ENCODE data around the gene NIPBL. TPM values are rescaled to one million over a fixed set of nuclear protein-coding genes. Genes with fewer than 3 reads are reported as not detected.

NIPBL gene
- total RNA-seq, 2 experiments from 2014 or later, result 36.7 to 38.3 TPM

DNA sequence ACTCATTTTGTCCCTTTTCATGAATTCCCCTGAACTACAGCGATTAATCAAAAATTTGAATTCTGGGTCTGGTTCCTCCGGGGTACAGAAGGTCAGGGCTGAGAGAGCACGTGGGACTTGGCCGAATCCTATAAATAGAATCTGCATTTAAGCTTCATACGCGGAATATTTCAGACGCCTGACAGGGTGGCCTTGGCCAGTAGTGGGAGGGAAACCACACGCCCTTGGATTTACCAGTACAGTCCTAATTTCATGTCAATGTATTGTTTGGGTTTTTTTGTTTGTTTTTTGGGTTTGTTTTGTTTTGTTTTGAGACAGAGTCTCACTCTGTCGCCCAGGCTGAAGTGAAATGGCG, 21.5 kb upstream of the NIPBL start:
- DNase-seq, result no peak
- intact Hi-C loops (cut with micrococcal nuclease), result no loop called here
- no peaks in the 10 kb centered on the region for H3K36me3 Mint-ChIP-seq (ENCODE audit: low read depth)
- peaks cover 2% of the 10 kb centered on the region for H3K9me3 Mint-ChIP-seq
- H3K27me3 Mint-ChIP-seq (ENCODE audit: low read depth), result peaks cover 8% of the 10 kb centered on the region
- no peak overlapping the region for H3K27ac Mint-ChIP-seq
- H3K4me1 Mint-ChIP-seq (ENCODE audit: low read depth), result peaks cover 2% of the 10 kb centered on the region
- CTCF ChIA-PET, result interaction anchor here (1.3 kb wide), 1 partner anchor 13 kb away, joined by 6 read pairs; no protein-coding TSS in a partner anchor
- no peak overlapping the region for H3K4me3 Mint-ChIP-seq

DNA sequence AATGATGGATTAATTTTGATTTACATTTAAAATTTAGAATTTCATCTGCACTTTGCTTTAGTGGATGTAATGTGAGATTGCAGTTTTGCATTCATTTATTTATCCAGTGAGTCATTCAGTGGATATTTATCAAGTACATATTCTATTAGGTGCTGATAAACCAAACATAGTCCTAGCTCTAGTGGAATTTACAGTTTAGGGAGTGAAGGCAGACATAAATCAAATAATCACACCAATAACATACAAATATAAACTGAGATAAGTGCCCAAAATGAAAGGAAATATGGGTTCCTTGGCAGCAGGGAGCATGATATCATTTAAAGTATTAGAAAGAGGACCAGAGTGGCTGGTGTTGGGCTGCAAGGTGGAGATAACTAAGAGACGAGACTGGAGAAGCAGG, 14.7 kb upstream of the NIPBL start:
- H3K9me3 Mint-ChIP-seq, result no peaks in the 10 kb centered on the region
- peaks cover 2% of the 10 kb centered on the region for H3K36me3 Mint-ChIP-seq (ENCODE audit: low read depth)
- CTCF ChIA-PET, result no interaction called here
- intact Hi-C loops (cut with micrococcal nuclease), result no loop called here
- DNase-seq, result no peak
- no peaks in the 10 kb centered on the region for H3K4me1 Mint-ChIP-seq (ENCODE audit: low read depth)
- no peak overlapping the region for H3K27ac Mint-ChIP-seq
- peaks cover 8% of the 10 kb centered on the region for H3K27me3 Mint-ChIP-seq (ENCODE audit: low read depth)
- no peak overlapping the region for H3K4me3 Mint-ChIP-seq

DNA sequence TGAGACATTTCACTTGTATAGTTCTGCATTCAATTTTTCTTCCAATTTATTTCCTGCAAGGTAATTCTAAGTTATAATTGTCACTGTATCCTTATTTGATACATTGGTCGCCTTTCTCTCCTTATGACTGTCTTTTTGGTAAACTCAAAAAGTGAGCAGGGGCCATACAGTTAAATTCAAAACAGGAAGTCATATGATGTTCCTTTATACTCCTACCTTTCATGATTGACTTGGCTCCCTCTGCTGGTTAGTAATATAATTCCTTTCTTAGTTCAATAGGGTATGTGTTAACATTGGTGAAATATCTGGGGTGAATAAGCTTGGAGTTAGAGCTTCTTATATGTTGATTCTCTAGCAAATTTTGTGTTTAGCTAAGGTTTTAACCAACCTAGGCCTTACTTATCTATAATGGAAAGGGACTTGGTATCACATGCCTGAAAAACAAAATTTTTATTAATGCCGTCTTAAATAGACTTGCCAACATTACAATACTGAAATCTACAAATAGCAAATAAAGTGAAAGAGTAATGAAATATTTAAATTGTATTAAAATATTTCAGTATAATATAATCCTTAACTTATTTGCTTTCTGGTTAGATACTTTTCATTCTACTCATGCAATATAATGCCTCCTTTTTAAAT, 6.0 kb upstream of the NIPBL start:
- intact Hi-C loops (cut with micrococcal nuclease), result loop anchor here (1.0 to 10.0 kb wide), 7 partner anchors 126 to 1016 kb away; partner anchors contain the start of gene IL7R
- peaks cover 23% of the 10 kb centered on the region for H3K4me1 Mint-ChIP-seq (ENCODE audit: low read depth)
- CTCF ChIA-PET, result interaction anchor here (0.6 to 2.1 kb wide), 12 partner anchors 16 to 205 kb away, joined by 3 to 30 read pairs (median 4); no protein-coding TSS in a partner anchor
- no peak overlapping the region for H3K4me3 Mint-ChIP-seq
- peaks cover 13% of the 10 kb centered on the region for H3K36me3 Mint-ChIP-seq (ENCODE audit: low read depth)
- H3K27me3 Mint-ChIP-seq (ENCODE audit: low read depth), result no peaks in the 10 kb centered on the region
- no peak for DNase-seq
- no peaks in the 10 kb centered on the region for H3K9me3 Mint-ChIP-seq
- no peak overlapping the region for H3K27ac Mint-ChIP-seq

DNA sequence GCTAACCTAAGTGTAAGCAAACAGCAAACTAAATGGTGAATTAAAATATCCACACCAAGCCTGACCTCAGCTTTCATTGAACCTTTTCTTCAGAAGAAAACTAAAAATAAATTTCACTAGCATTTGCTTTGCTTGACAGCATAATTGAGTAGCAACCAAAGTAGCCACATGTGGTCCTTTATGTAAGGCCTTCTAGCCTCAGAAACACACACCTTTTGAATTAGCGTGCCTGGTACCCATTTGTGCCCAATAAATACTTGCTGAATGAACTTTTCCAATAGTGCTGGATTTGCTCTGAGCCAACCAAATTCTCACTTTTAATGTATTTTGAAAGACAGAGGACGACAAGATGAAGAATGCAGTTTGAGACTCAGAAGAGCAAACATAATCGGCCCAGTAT, 2.1 kb upstream of the NIPBL start:
- intact Hi-C loops (cut with micrococcal nuclease), result loop anchor here (10.0 kb wide), 3 partner anchors 850 to 1020 kb away; partner anchors contain the start of gene IL7R
- DNase-seq, result no peak
- Mint-ChIP-seq H3K36me3 (ENCODE audit: low read depth) (peaks cover 17% of the 10 kb centered on the region), H3K9me3 (no peaks in the 10 kb centered on the region), H3K4me3 (peak overlapping the region; percentile 83), H3K27ac (peak overlapping the region; percentile 22), H3K4me1 (ENCODE audit: low read depth) (peaks cover 26% of the 10 kb centered on the region), H3K27me3 (ENCODE audit: low read depth) (no peaks in the 10 kb centered on the region)
- CTCF ChIA-PET, result interaction anchor here (0.6 to 1.7 kb wide), 7 partner anchors 67 to 143 kb away, joined by 3 to 6 read pairs (median 5); no protein-coding TSS in a partner anchor

DNA sequence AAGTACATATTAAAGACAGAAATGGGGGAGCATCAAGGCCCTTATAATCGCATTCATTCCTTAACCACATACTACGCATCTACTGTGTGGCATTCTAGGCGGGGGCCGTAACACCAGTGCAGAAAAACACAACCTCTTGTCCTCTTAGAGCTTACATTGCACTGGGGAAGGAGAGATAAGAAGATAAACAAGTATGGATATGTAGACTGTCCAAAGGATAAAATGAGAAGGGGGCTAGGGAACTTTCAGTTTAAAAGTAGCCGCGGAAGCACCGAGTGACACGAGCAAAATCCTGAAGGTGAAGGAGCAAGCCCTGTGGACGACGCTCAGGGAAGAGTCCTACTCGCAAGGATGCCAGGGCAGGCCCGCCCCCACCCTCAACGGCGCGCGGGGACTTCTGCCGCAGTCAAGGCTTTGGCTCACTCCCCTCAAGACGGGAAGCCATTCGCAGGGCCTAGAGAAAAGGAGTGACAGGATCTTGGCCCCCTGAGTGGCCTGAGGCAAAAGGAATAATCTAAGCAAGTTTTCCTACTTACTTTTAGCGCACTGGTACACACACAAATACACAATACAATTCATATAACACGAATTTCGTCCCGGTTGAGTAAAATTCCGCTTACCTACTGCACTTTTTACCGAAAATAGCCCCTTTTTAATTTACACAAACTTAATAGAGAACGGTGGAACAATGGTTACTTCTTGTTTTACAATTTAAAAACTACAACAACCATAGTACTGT, 1.3 kb upstream of the NIPBL start:
- Mint-ChIP-seq H3K4me1 (ENCODE audit: low read depth) (peaks cover 26% of the 10 kb centered on the region), H3K9me3 (no peaks in the 10 kb centered on the region), H3K36me3 (ENCODE audit: low read depth) (peaks cover 17% of the 10 kb centered on the region), H3K27ac (peak overlapping the region; percentile 96), H3K27me3 (ENCODE audit: low read depth) (no peaks in the 10 kb centered on the region), H3K4me3 (peak overlapping the region; percentile 83)
- CTCF ChIA-PET, result interaction anchor here (1.3 to 1.7 kb wide), 4 partner anchors 130 to 140 kb away, joined by 3 to 6 read pairs (median 6); no protein-coding TSS in a partner anchor
- intact Hi-C loops (cut with micrococcal nuclease), result loop anchor here (1.0 to 10.0 kb wide), 7 partner anchors 52 to 1958 kb away; partner anchors contain the start of genes BRIX1, CPLANE1, IL7R and RAD1
- peak; percentile 70 for DNase-seq

DNA sequence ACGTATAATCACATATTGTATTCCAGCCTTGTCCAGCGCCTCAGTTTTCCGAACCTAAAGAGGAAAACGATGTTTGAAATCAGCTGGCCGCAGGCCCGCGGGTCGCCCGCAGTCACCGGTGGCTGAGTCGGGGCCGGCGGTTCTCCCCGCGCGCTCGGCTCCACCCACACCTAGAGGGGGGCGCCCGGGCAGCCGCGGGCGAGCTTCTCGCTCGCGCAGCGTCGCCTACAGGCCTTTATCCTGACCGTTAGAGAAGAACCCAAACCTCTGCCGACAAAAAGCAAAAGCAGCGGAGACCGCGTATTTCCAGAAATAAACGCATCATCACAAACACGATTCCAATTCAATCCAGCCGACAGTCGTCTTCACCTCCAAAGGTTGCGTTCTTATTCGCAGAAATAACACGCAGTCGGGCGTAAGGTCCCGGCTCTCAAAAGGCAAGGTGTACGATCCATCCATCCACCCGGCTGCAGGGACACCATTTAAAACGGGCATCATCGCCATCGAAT, 725 bp upstream of the NIPBL start:
- Mint-ChIP-seq H3K4me3 (peak overlapping the region; percentile 83), H3K27me3 (ENCODE audit: low read depth) (no peaks in the 10 kb centered on the region), H3K27ac (peak overlapping the region; percentile 96), H3K36me3 (ENCODE audit: low read depth) (peaks cover 17% of the 10 kb centered on the region), H3K4me1 (ENCODE audit: low read depth) (peaks cover 25% of the 10 kb centered on the region), H3K9me3 (no peaks in the 10 kb centered on the region)
- intact Hi-C loops (cut with micrococcal nuclease), result loop anchor here (1.0 to 10.0 kb wide), 10 partner anchors 51 to 1959 kb away; partner anchors contain the start of genes BRIX1, CPLANE1, IL7R and LMBRD2
- DNase-seq, result peak; percentile 77
- CTCF ChIA-PET, result interaction anchor here (0.9 to 1.3 kb wide), 3 partner anchors 9 to 141 kb away, joined by 3 to 4 read pairs (median 3); no protein-coding TSS in a partner anchor

DNA sequence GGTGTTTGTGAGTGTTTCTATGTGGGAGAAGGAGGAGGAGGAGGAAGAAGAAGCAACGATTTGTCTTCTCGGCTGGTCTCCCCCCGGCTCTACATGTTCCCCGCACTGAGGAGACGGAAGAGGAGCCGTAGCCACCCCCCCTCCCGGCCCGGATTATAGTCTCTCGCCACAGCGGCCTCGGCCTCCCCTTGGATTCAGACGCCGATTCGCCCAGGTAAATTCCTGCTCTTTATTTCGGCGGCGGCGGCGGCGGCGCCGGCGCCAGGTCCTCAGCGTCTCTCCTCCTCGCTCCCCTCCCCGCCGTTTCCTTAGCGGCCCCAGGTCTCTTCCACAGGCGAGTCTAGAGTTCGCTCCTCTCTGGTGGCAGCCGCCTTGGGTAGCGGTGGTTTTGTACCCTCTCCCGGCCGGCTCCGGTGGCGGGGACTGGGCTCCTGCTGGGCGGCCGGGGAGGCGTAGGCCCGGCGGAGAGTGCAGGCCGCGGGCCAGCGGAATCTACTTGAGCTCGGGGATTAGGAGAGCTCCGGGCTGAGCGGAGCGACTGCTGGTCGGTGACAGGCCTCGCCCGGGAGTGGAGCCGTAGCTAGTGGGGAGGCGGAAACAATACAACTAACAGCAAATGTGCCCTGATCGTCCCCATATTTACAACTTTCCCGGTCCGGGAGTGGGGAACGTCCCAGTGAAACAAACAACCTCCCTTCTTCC, 547 bp downstream of the NIPBL start:
- Mint-ChIP-seq H3K27me3 (ENCODE audit: low read depth) (no peaks in the 10 kb centered on the region), H3K4me3 (peak overlapping the region; percentile 83), H3K36me3 (ENCODE audit: low read depth) (peaks cover 17% of the 10 kb centered on the region), H3K4me1 (ENCODE audit: low read depth) (peaks cover 32% of the 10 kb centered on the region), H3K9me3 (no peaks in the 10 kb centered on the region), H3K27ac (peak overlapping the region; percentile 96)
- CTCF ChIA-PET, result interaction anchor here (0.7 to 1.5 kb wide), 6 partner anchors 10 to 187 kb away, joined by 3 to 5 read pairs (median 4); no protein-coding TSS in a partner anchor
- intact Hi-C loops (cut with micrococcal nuclease), result loop anchor here (1.0 to 10.0 kb wide), 11 partner anchors 50 to 1960 kb away; partner anchors contain the start of genes BRIX1, CPLANE1, IL7R and LMBRD2
- DNase-seq, result peak; percentile 55

DNA sequence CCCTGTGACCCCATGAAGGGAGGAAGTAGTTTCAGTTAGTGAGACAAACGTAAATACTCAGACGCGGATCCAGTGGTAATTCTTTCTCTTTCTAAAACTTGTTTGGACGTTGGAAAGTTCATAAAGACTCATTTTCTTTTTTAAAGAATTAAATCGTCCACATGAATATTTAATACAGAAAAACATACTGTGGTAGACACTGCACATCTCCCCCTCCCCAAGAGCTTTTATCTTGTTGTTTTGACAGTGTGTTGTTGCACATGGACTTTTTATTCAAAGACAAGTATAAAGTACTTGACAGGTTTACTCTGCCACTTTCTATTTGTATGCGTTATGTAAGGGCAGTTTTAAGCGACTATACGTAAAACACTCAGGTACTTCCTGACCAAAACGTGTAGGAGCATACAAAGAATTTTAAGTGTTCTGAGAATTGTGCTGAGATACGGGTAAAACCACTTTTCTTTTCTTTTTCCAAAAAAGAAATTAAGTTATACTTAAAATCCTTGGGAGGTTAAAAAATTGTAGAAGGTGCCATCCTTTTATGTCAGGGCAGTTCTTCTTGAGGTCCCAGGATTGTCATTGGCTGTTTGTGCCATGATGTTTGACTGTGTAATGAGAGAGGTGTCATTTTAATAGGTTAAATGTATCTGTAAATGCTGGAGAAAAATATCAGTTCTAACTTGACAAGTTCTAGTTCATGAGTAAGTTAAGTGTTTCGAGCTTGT, 1.3 kb downstream of the NIPBL start:
- Mint-ChIP-seq H3K9me3 (no peaks in the 10 kb centered on the region), H3K27me3 (ENCODE audit: low read depth) (no peaks in the 10 kb centered on the region), H3K36me3 (ENCODE audit: low read depth) (peaks cover 14% of the 10 kb centered on the region), H3K4me3 (peak overlapping the region; percentile 83), H3K4me1 (ENCODE audit: low read depth) (peaks cover 30% of the 10 kb centered on the region), H3K27ac (peak overlapping the region; percentile 96)
- intact Hi-C loops (cut with micrococcal nuclease), result loop anchor here (1.0 to 10.0 kb wide), 12 partner anchors 11 to 1961 kb away; partner anchors contain the start of genes BRIX1, CPLANE1, IL7R and LMBRD2
- CTCF ChIA-PET, result interaction anchor here (1.4 to 1.5 kb wide), 3 partner anchors 69 to 138 kb away, joined by 3 to 5 read pairs (median 4); no protein-coding TSS in a partner anchor
- peak; percentile 32 for DNase-seq

DNA sequence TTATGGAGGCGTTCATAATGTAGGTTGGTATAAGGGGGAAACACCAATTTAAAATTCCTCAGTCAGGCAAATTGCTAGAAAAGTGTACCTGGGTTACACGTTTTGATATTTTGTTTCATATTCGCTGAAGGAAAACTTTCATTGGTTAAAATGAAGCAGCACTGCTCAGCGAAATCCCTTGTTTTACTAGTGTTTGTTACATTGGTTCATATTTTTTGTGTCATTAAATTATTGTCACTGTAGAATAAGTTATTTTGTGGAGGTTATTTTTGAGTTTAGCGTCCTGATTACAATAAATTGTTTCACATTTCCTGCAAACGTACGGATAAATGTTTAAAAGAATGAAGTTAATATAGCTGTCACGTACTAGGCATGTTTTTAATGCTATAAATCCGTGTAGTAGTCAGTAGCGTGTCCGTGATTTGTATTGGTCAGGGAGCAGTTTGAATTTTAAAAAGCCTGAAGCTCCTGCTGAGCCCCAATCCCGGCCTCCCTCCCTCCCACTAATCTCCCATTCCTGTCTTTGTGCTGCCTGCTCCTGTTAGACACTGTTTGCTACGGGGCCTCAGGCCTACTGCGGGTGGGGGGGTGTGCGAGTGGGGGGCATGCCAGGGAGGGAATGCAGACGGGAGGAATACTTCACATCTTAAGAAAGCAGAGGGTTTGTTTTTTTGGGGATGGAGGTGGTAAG, 2.0 kb downstream of the NIPBL start:
- intact Hi-C loops (cut with micrococcal nuclease), result loop anchor here (1.0 to 10.0 kb wide), 7 partner anchors 11 to 1961 kb away; partner anchors contain the start of genes BRIX1, CPLANE1, IL7R and RAD1
- Mint-ChIP-seq H3K27ac (peak overlapping the region; percentile 96), H3K4me1 (ENCODE audit: low read depth) (peaks cover 28% of the 10 kb centered on the region), H3K9me3 (no peaks in the 10 kb centered on the region), H3K36me3 (ENCODE audit: low read depth) (peaks cover 14% of the 10 kb centered on the region), H3K4me3 (peak overlapping the region; percentile 83), H3K27me3 (ENCODE audit: low read depth) (no peaks in the 10 kb centered on the region)
- CTCF ChIA-PET, result interaction anchor here (1.0 to 1.5 kb wide), 4 partner anchors 67 to 139 kb away, joined by 3 to 5 read pairs (median 4); no protein-coding TSS in a partner anchor
- no peak for DNase-seq

DNA sequence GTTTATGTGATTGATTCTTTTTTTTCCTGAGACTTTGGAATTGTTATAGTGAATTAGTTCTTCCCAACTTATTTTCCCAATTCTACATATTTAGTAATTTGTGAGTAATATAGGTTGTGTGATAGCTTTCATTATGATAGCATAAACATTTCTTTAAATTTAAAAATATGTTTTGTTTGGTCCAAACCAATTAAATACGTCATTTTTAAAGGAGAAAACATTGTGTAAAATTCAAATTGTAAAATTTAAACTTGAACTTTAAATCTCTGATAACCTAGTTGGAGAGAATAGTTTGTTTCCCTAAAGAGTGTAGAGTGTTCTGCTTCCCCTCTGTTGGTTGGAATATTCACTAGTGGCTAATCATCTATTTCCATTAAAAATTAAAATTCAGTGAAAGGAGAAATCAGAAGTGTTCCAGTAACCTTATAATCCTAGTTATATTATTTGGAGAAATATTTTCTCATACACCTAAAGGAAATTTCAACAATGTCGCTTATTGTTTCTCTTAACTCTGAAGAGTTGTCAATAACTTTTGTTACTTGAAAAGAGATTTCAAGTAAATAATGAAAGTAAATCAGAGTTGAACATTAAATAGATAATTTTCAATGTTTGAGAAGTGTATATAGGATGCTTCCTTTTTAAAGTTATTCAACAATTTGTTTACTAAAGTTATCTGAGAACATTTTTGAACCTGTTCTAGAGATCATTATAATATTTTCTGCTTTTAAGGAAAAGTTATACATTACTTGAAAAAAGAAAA, 2.9 kb downstream of the NIPBL start:
- Mint-ChIP-seq H3K4me1 (ENCODE audit: low read depth) (peaks cover 34% of the 10 kb centered on the region), H3K36me3 (ENCODE audit: low read depth) (peaks cover 14% of the 10 kb centered on the region), H3K27ac (no peak overlapping the region), H3K27me3 (ENCODE audit: low read depth) (no peaks in the 10 kb centered on the region), H3K4me3 (peak overlapping the region; percentile 83), H3K9me3 (no peaks in the 10 kb centered on the region)
- CTCF ChIA-PET, result interaction anchor here (1.0 kb wide), 1 partner anchor 66 kb away, joined by 3 read pairs; no protein-coding TSS in a partner anchor
- intact Hi-C loops (cut with micrococcal nuclease), result loop anchor here (5.0 to 10.0 kb wide), 8 partner anchors 48 to 1962 kb away; partner anchors contain the start of genes BRIX1, CPLANE1, IL7R and RAD1
- DNase-seq, result no peak

All from activated naive CD4-positive, alpha-beta T cell treated with anti-CD3 and anti-CD28 coated beads for 36 hours (primary cell).